NCI-H2196 (cell line): Measurements from ENCODE around the gene IFNA2.
"Not testable (repeated sequence)": the region's sequence is repeated elsewhere in the genome, so short reads cannot be mapped to it uniquely, and the experiment has no call there.

Experiments
- DNase-seq: peaks from one replicate; lab custom pipeline; 2025; ENCODE audit not compliant: unreplicated experiment; lab: John Stamatoyannopoulos, UW

The IFNA2 gene

GRCh38 chr9:21385131-21385670 is at the start of gene IFNA2:
IFNA2 (minus strand) TSS chr9:21385398; CDS start chr9:21385329, 69 bp downstream.
- no peak for DNase-seq

- DNase-seq: not testable (repeated sequence)
Observed at GRCh38 chr9:21435015-21435383, 49.8 kb upstream of the IFNA2 start.

GRCh38 chr9:21434202-21435014 is 49.2 kb upstream of the IFNA2 start:
- DNase-seq: peak; percentile 51

- no peak for DNase-seq
Observed at GRCh38 chr9:21432672-21433425, 47.7 kb upstream of the IFNA2 start.

- DNase-seq: no peak
Observed at GRCh38 chr9:21429191-21429590, 44.0 kb upstream of the IFNA2 start.

- no peak for DNase-seq
Observed at GRCh38 chr9:21428235-21428634, 43.0 kb upstream of the IFNA2 start.

GRCh38 chr9:21415493-21416267 is 30.5 kb upstream of the IFNA2 start:
- no peak for DNase-seq

- DNase-seq: no peak
Observed at GRCh38 chr9:21414220-21414940, 29.2 kb upstream of the IFNA2 start.

- DNase-seq: no peak
Observed at GRCh38 chr9:21413624-21414023, 28.4 kb upstream of the IFNA2 start.

- no peak for DNase-seq
Observed at GRCh38 chr9:21413151-21413550, 28.0 kb upstream of the IFNA2 start.

GRCh38 chr9:21412107-21412506 is 26.9 kb upstream of the IFNA2 start:
- no peak for DNase-seq

GRCh38 chr9:21408817-21409216 is 23.6 kb upstream of the IFNA2 start, which contains the start of gene IFNA8:
IFNA8 (plus strand) TSS chr9:21409117; CDS start chr9:21409177, 60 bp downstream.
- no peak for DNase-seq

- no peak for DNase-seq
Observed at GRCh38 chr9:21404146-21404545, 18.9 kb upstream of the IFNA2 start.

GRCh38 chr9:21402386-21403251 is 17.4 kb upstream of the IFNA2 start:
- DNase-seq: no peak

GRCh38 chr9:21399956-21400355 is 14.8 kb upstream of the IFNA2 start:
- DNase-seq: no peak

GRCh38 chr9:21398955-21399489 is 13.8 kb upstream of the IFNA2 start:
- DNase-seq: no peak

GRCh38 chr9:21395778-21396717 is 10.8 kb upstream of the IFNA2 start:
- DNase-seq: no peak

- no peak for DNase-seq
Observed at GRCh38 chr9:21392270-21392669, 7.1 kb upstream of the IFNA2 start.
